Adrenal gland (tissue), 12 donors: ENCODE measurements around the gene ARAP1. TPM values are rescaled to one million over a fixed set of nuclear protein-coding genes. Genes with fewer than 3 reads are reported as not detected.

Source experiments
- DNase-seq, 7 donors: peaks; one replicate each; pipeline ENCODE4 v3.0.0-alpha.2; 2019 to 2020
- H3K27ac ChIP-seq, 5 donors: fragments of 200-600 bp; sonication (generic) in 4 of 5; 1 replicate in 3 of 5; 2 replicates in 2 of 5; pipeline versions ENCODE4 v1.5.1 to v1.8.0; 2016 to 2020; ENCODE audit warnings: mild to moderate bottlenecking in 1 of 5
- H3K27me3 ChIP-seq: fragments of 200-600 bp; 2 replicates; pipeline ENCODE4 v1.8.0; 2021
- H3K36me3 ChIP-seq, 2 donors: fragments of 200-600 bp; replicated peaks in 1 of 2; 1 replicate in 1 of 2; 2 replicates in 1 of 2; pipeline versions ENCODE4 v1.5.1 to v1.8.0; 2018 to 2022
- H3K4me1 ChIP-seq, 2 donors: fragments of 200-600 bp; replicated peaks in 1 of 2; 1 replicate in 1 of 2; 2 replicates in 1 of 2; pipeline versions ENCODE4 v1.5.1 to v1.8.0; 2018 to 2021
- H3K4me3 ChIP-seq, 4 donors: fragments of 200-600 bp; sonication (generic) in 3 of 4; one replicate each; pipeline ENCODE4 v1.5.1; 2016 to 2018
- H3K9me3 ChIP-seq, 3 donors: fragments of 200-600 bp; sonication (generic) in 1 of 3; replicated peaks in 1 of 3; 1 replicate in 2 of 3; 2 replicates in 1 of 3; pipeline versions ENCODE4 v1.5.1 to v1.8.0; 2016 to 2021
- CTCF ChIP-seq, 6 experiments: fragments of 450-650 bp in 4 of 6; fragments of 200-600 bp in 2 of 6; sonication (generic) in 1 of 6; IDR thresholded peaks; 1 replicate in 5 of 6; 2 replicates in 1 of 6; pipeline versions ENCODE4 v1.5.1 to v1.8.0; 2016 to 2021; ENCODE audit warnings: antibody characterized with exemption in 6 of 6, mild to moderate bottlenecking in 2 of 6, moderate library complexity in 1 of 6
- POLR2A ChIP-seq, 2 donors: fragments of 450-650 bp; IDR thresholded peaks; one replicate each; pipeline ENCODE4 v1.6.1; 2017; ENCODE audit warnings: antibody characterized with exemption in 2 of 2, mild to moderate bottlenecking in 2 of 2, moderate library complexity in 1 of 2
- WGBS, 4 donors: extraction: QIAGEN DNeasy Blood & Tissue Kit in 2 of 4; methylation state at CpG; one replicate each; pipeline versions ENCODE4 v1.1.5 to v1.1.7; 2013 to 2017; 5-methylcytosine and 5-hydroxymethylcytosine counted together
- intact Hi-C, 2 donors: fragments of 100-400 bp; cut with DNase I; formaldehyde crosslinking; loops; one replicate each; pipeline versions ENCODE4 v1.14.1 to v1.15.0; 2022 to 2023
- polyA plus RNA-seq, 3 donors: library from polyadenylated mRNA; stranded (reverse); fragments of 200-250 nt in 2 of 3; fragments of 350-450 nt in 1 of 3; fragmentation: Illumina TruSeq in 1 of 3; extraction: RNeasy Lipid Tissue Mini Kit (QIAGEN cat#74804) in 1 of 3; gene quantifications; one replicate each; pipeline ENCODE4 v1.2.3, GENCODE V29; 2013 to 2014
- total RNA-seq, 9 donors: library from RNA; depleted of rRNA in 4 of 9; stranded (reverse); fragments of >200 nt in 4 of 9; fragments of 120-200 nt in 1 of 9; fragmentation: NEBNext Ultra II Directional in 1 of 9; extraction: Animal tissue kit (Norgen Biotek cat#: 25700) in 1 of 9; gene quantifications; one replicate each; pipeline versions ENCODE4 v1.1.0 to v1.2.4, GENCODE V29; 2013 to 2023
- donor health status: healthy with polysubstance abuse.
- donor health status: Bipolar disorder and iron deficiency.
- donor health status: DM: yes; HTN: yes; CAD: no.
- donor health status: DM: no; HTN: no; CAD: no.
- donor health status: DM: no; HTN: no; CAD: no.
- donor health status: DM: yes; HTN: yes; CAD: no.

The ARAP1 gene
- total and polyA plus RNA-seq, 12 donors: 30.0 to 217 (median 149) TPM

DNA sequence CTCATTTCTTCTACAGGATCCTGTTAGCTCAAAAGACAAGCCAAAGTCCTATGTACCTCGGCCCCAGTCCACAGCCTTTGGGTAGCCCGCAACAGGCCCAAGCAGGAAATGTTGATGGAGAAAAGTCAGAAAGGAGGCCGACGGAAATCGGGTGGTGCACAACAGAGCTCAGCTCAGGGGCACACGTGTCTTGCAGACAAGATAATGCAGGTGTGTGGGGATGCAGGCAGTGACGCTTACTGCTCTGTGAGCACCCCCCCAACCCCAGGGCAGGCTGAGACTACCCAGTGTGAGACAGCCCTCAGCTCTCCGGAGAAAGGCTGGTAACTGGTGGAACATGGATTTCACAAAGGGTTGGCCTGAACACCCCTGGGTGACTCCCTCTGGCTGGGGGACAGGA lies 73.7 kb downstream of the ARAP1 start:
- Histone ChIP-seq H3K27ac (no peak overlapping the region), H3K9me3 (no peaks in the 10 kb centered on the region), H3K4me1 (peaks cover 4 to 6% of the 10 kb centered on the region in 2 donors), H3K36me3 (peaks cover 0 to under 1% of the 10 kb centered on the region in 2 donors), H3K4me3 (no peak overlapping the region), H3K27me3 (no peaks in the 10 kb centered on the region)
- intact Hi-C loops: loop anchor here in 1 of 2 donors (10.0 kb wide), 1 partner anchor 204 kb away; no protein-coding TSS in a partner anchor
- TF ChIP-seq CTCF (IDR thresholded peaks at IDR 0.05): no peak
- no peak for TF ChIP-seq POLR2A (IDR thresholded peaks at IDR 0.05)
- WGBS, 4 donors: 69 to 79% (median 71%) methylated on average over 8 of the region's 8 CpGs
- DNase-seq: peak in 1 of 7 donors; percentile 28

DNA sequence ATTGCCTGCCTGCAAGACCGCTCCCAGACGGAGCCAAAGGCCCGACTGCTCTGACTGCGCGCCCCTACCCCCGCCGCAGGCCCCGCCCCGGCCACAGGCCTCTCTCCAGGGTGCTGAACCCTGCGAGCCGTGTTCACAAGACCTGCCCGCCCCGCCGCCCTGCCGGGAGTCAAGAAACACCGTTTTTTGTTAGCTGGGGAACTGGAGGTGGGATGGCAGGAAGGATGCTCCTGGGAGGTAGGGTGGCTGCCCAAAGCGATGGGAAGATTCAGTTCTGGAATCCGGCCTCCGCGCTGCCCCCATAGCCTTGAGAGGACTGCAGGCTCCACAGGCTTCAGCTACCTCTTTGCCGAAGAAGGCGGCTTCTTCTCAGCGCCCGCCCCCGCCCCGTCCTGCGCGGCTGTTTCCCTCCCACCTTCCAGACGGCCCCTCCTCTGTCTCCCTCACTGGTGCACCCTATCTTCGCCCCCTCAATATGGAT lies 75.3 kb downstream of the ARAP1 start:
- Histone ChIP-seq H3K4me1 (peaks cover 4 to 5% of the 10 kb centered on the region in 2 donors), H3K27ac (no peak overlapping the region), H3K27me3 (no peaks in the 10 kb centered on the region), H3K36me3 (no peaks in the 10 kb centered on the region), H3K4me3 (no peak overlapping the region), H3K9me3 (no peaks in the 10 kb centered on the region)
- intact Hi-C loops: loop anchor here in 1 of 2 donors (10.0 kb wide), 1 partner anchor 202 kb away; no protein-coding TSS in a partner anchor
- peak; percentile 68 to 84 (median 77) for DNase-seq
- TF ChIP-seq CTCF (IDR thresholded peaks at IDR 0.05): no peak
- no peak for TF ChIP-seq POLR2A (IDR thresholded peaks at IDR 0.05)
- WGBS, 4 donors: 1 to 3% (median 3%) methylated on average over 3 to 30 of the region's 30 CpGs

GRCh38 chr11:72675221-72675620 lies 77.0 kb downstream of the ARAP1 start:
- no peak for DNase-seq
- 43 to 55% (median 46%) methylated on average over 2 of the region's 2 CpGs for WGBS, 4 donors
- TF ChIP-seq CTCF (IDR thresholded peaks at IDR 0.05): no peak
- TF ChIP-seq POLR2A (IDR thresholded peaks at IDR 0.05): no peak
- H3K36me3 ChIP-seq: no peaks in the 10 kb centered on the region
- H3K27ac ChIP-seq: no peak overlapping the region
- intact Hi-C loops: loop anchor here in 1 of 2 donors (10.0 kb wide), 1 partner anchor 200 kb away; no protein-coding TSS in a partner anchor
- no peaks in the 10 kb centered on the region for H3K27me3 ChIP-seq
- no peaks in the 10 kb centered on the region for H3K9me3 ChIP-seq
- no peak overlapping the region for H3K4me3 ChIP-seq
- H3K4me1 ChIP-seq: no peaks in the 10 kb centered on the region

DNA sequence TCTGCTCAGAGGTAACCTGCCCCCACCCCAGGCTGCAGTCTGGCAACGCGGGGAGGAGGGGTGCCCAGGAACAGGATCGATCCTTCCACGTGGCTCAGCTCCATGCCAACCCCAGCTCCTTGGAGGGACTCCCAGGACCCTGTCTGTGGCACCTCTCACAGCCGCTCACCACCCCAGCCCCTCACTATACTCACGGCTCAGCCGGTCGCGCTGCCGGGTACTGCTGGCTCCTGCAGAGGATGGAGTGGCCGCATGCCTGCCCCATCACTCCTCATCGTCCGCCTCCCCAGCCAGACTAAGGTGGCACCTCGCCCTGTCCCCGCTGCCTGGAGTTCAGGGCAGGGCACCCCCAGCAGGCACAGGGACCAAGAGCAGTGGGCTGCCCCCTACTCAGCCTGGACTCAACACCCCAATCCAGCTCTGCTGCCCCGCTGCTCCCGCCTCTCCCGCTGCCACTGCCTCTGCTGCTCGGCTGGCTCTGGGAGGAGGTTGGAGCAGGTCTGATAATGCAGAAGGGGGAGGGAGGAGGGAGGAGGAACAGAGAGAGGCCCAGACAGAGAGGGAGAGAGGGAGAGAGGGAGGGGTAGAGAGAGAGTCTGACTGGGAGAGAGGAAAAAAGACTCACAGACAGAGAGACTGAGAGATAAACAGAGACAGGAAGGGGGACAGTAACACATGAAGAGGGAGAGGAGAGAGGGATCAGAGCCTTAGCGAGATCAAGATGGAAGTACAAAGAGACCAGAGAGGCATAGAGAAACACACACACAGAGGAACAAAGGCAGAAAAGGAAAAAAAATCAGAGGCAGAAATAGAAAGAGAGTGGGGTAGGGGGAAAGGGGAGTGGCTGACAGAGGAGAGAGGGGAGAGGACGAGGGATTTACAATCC lies 78.0 kb downstream of the ARAP1 start, which contains the start of gene PDE2A:
PDE2A (minus strand) TSS at position 480 of the 886 bp plus-strand sequence; CDS start at position 265, 215 bp downstream.
- no peaks in the 10 kb centered on the region for H3K36me3 ChIP-seq
- no peak within 1 kb of the TSS for H3K4me3 ChIP-seq
- no peaks in the 10 kb centered on the region for H3K27me3 ChIP-seq
- no peak for DNase-seq
- 6 to 14% (median 11%) methylated on average over 6 to 21 of the region's 21 CpGs for WGBS, 4 donors
- no peaks in the 10 kb centered on the region for H3K9me3 ChIP-seq
- H3K27ac ChIP-seq: no peak within 1 kb of the TSS
- no peaks in the 10 kb centered on the region for H3K4me1 ChIP-seq
- no peak for TF ChIP-seq POLR2A (IDR thresholded peaks at IDR 0.05)
- no peak for TF ChIP-seq CTCF (IDR thresholded peaks at IDR 0.05)
- intact Hi-C loops: loop anchor here in 1 of 2 donors (10.0 kb wide), 1 partner anchor 199 kb away; no protein-coding TSS in a partner anchor
